Muscle of leg (tissue), 11 donors: ENCODE data around the gene CD8B2. TPM values are rescaled to one million over a fixed set of nuclear protein-coding genes. Genes with fewer than 3 reads are reported as not detected.
"Not testable (repeated sequence)": the region's sequence is repeated elsewhere in the genome, so short reads cannot be mapped to it uniquely, and the experiment has no call there.

Source experiments
- DNase-seq: peaks from one replicate; pipeline ENCODE4 v3.0.0; 2013
- H3K27ac ChIP-seq: one replicate; pipeline ENCODE4 v1.5.1; 2013; ENCODE audit warnings: mild to moderate bottlenecking, low read length, control low read depth
- H3K27me3 ChIP-seq: one replicate; pipeline ENCODE4 v1.6.1; 2013; ENCODE audit warnings: low read length; ENCODE audit not compliant: control insufficient read depth, insufficient read depth
- H3K36me3 ChIP-seq: one replicate; pipeline ENCODE4 v1.6.1; 2013; ENCODE audit warnings: low read length; ENCODE audit not compliant: control insufficient read depth, insufficient read depth
- H3K4me1 ChIP-seq: one replicate; pipeline ENCODE4 v1.6.1; 2013; ENCODE audit warnings: low read length; ENCODE audit not compliant: control insufficient read depth, insufficient read depth
- H3K4me3 ChIP-seq: one replicate; pipeline ENCODE4 v1.5.1; 2013; ENCODE audit warnings: low read length, control low read depth
- H3K9me3 ChIP-seq: replicated peaks from 2 replicates; pipeline ENCODE4 v1.6.1; 2013; ENCODE audit warnings: low read depth, low read length; ENCODE audit not compliant: control insufficient read depth
- WGBS: methylation state at CpG from one replicate; pipeline ENCODE4 v1.1.5; 2013; ENCODE audit warnings: missing lambda C conversion rate; ENCODE audit not compliant: insufficient coverage; 5-methylcytosine and 5-hydroxymethylcytosine counted together
- polyA plus RNA-seq, 8 donors: library from polyadenylated mRNA; unstranded; fragments of 120-200 nt; gene quantifications; one replicate each; pipeline versions ENCODE4 v1.2.1 to v1.2.3, GENCODE V29; 2013; ENCODE audit warnings: inconsistent platforms in 1 of 8, low replicate concordance in 1 of 8; ENCODE audit not compliant: insufficient read length in 8 of 8, insufficient read depth in 1 of 8
- total RNA-seq: library from RNA; stranded (reverse); fragments of 120-200 nt; gene quantifications from one replicate; pipeline ENCODE4 v1.2.4, GENCODE V29; 2013

The CD8B2 gene
- total and polyA plus RNA-seq, 9 donors, result 0.04 to 0.19 (median 0.09) TPM; not detected in 1

- WGBS, result 86% methylated on average over 2 of the region's 7 CpGs
- not testable (repeated sequence) for H3K4me1 ChIP-seq, H3K27me3 ChIP-seq, H3K27ac ChIP-seq, H3K4me3 ChIP-seq, DNase-seq, H3K9me3 ChIP-seq, H3K36me3 ChIP-seq
These were observed 24.8 kb downstream of the CD8B2 start for GRCh38 chr2:106511934-106512333.

GRCh38 chr2:106513391-106513790 lies 26.2 kb downstream of the CD8B2 start:
- not testable (repeated sequence) for H3K4me3 ChIP-seq, H3K27me3 ChIP-seq, H3K9me3 ChIP-seq, H3K36me3 ChIP-seq, H3K4me1 ChIP-seq, DNase-seq, H3K27ac ChIP-seq
- no CpG with 5 or more reads among the region's 5 CpGs for WGBS

DNA sequence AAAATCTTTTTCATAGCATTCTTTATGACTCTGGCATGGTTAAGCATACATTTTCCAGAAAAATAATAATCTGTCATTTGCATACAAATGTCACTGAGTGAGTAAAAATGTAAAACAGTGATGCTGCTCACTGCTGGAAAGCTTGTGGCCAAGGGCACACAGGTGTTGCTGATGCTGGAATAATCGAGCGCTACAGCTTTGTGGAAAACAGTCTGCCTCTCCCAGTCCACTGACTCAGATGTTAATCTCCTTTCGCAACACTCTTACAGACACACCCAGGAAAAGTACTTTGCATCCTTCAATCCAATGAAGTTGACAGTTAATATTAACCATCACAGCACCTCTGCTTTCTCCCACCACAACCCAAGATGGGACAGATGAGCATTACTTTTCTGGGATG lies 27.7 kb downstream of the CD8B2 start:
- not testable (repeated sequence) for DNase-seq, H3K36me3 ChIP-seq, H3K27me3 ChIP-seq, H3K4me3 ChIP-seq, H3K27ac ChIP-seq, H3K4me1 ChIP-seq, H3K9me3 ChIP-seq
- WGBS, result 70% methylated on average over 2 of the region's 3 CpGs

DNA sequence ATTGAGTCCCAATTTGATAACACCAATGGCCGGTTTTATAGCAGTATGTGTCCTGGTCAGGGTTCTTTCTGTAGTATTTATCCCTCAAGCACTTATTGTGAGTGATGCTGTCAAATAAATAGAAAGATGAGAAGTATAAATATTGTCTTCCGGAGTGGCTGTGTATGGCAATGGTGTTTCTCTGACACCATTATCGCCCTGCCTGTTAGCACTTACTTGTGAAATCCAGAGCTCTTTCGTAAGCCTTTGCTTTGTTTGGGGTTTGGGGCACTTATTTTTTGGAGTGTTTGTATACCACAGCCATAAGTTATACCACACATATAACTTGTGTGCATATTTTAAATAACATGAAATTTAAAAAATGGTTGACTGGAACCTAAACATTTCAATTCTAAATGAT lies 29.3 kb downstream of the CD8B2 start:
- Histone ChIP-seq H3K4me3 (no peak overlapping the region), H3K27me3 (no peaks in the 10 kb centered on the region), H3K4me1 (no peaks in the 10 kb centered on the region), H3K9me3 (no peaks in the 10 kb centered on the region), H3K36me3 (no peaks in the 10 kb centered on the region), H3K27ac (no peak overlapping the region)
- WGBS, result 100% methylated on average over 1 of the region's 4 CpGs
- DNase-seq, result no peak

GRCh38 chr2:106516864-106517263 lies 29.7 kb downstream of the CD8B2 start:
- Histone ChIP-seq H3K27ac (no peak overlapping the region), H3K4me1 (no peaks in the 10 kb centered on the region), H3K9me3 (no peaks in the 10 kb centered on the region), H3K36me3 (no peaks in the 10 kb centered on the region), H3K27me3 (no peaks in the 10 kb centered on the region), H3K4me3 (no peak overlapping the region)
- no peak for DNase-seq
- WGBS, result no CpG with 5 or more reads among the region's 1 CpG

- Histone ChIP-seq H3K27me3 (no peaks in the 10 kb centered on the region), H3K4me1 (no peaks in the 10 kb centered on the region), H3K9me3 (no peaks in the 10 kb centered on the region), H3K27ac (no peak overlapping the region), H3K36me3 (no peaks in the 10 kb centered on the region), H3K4me3 (no peak overlapping the region)
- WGBS, result 91% methylated on average over 10 of the region's 11 CpGs
- DNase-seq, result no peak
These were observed 30.2 kb downstream of the CD8B2 start for GRCh38 chr2:106517329-106517728.

DNA sequence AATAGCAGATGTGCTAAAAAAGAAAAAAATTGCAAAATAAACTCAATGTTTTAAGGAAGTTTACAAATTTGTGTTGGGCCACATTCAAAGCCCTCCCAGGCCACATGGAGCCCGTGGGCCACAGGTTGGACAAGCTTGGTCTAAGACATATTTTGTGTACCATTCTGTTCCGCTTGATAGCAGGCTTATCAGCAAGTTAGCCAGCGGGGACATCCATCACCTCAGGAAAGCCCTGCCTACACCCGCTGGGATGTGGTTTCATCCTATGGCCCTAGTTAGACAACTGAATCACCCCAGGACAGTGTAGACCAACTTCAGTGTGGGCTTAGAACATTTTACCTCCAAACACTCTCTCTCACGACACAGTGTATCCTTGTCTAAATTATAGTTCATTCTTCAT lies 32.6 kb downstream of the CD8B2 start:
- DNase-seq, result no peak
- no peaks in the 10 kb centered on the region for H3K4me1 ChIP-seq
- H3K9me3 ChIP-seq, result no peaks in the 10 kb centered on the region
- no peak overlapping the region for H3K27ac ChIP-seq
- H3K36me3 ChIP-seq, result no peaks in the 10 kb centered on the region
- no peak overlapping the region for H3K4me3 ChIP-seq
- WGBS, result 75% methylated on average over 4 of the region's 5 CpGs
- no peaks in the 10 kb centered on the region for H3K27me3 ChIP-seq

DNA sequence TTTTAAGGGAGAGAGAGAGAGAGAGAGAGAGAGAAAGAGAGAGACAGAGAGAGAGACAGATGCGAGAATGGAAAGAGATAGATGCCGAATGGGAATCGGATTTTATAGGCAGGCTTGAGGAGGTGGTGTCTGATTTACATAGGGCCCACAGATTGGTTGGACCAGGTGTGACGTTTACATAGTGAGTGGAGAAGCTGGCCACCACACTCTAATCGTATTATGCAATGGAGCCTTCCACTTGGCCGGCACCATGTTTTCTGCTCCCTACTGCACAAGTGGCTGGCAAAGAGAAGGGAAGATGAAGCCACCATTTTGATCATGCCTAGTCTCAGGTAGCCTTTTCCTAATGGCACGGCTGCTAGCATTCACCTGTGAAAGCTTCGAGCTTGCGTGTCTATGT lies 33.9 kb downstream of the CD8B2 start:
- no peak for DNase-seq
- Histone ChIP-seq H3K4me3 (no peak overlapping the region), H3K36me3 (no peaks in the 10 kb centered on the region), H3K4me1 (no peaks in the 10 kb centered on the region), H3K27me3 (no peaks in the 10 kb centered on the region), H3K27ac (no peak overlapping the region), H3K9me3 (no peaks in the 10 kb centered on the region)
- WGBS, result 88% methylated on average over 3 of the region's 9 CpGs

DNA sequence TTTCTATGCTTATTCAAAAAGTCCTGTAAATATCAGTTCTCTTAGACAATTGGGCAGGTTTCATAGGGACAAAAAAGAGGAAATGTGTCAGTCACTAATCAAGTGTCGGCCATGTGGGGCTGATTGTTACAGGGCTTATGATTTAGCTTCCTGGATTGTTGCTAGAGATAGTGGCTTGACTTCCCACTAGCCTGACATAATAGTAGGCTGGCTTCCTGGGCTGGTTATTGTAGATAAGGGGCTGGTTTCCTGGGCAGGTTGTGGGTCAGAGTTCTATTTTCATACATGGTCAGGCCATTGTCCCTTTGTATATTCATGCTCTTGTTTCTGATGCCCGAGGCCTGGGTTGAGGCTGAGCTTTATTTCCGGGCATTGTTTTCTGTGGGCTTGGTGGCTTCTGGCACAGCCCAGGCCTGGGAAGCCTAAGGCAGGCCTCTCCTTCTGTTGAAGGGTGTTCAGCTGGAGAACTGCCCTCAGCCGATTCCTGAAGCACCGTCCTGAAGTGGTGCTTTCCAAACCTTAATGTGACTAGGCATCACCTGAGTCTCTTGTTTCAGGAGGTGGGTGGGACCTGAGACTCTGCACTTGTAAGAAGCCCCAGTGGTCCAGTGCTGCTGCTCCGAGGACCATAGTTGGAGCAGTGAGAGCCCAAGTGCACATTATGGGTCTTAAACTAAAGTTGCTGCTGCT lies 37.0 kb downstream of the CD8B2 start:
- Histone ChIP-seq H3K9me3 (no peaks in the 10 kb centered on the region), H3K36me3 (no peaks in the 10 kb centered on the region), H3K4me3 (no peak overlapping the region), H3K4me1 (no peaks in the 10 kb centered on the region), H3K27me3 (no peaks in the 10 kb centered on the region), H3K27ac (no peak overlapping the region)
- no peak for DNase-seq
- WGBS, result 92% methylated on average over 6 of the region's 6 CpGs

GRCh38 chr2:106530866-106531265 lies 43.7 kb downstream of the CD8B2 start:
- no peak for DNase-seq
- Histone ChIP-seq H3K4me1 (no peaks in the 10 kb centered on the region), H3K36me3 (no peaks in the 10 kb centered on the region), H3K4me3 (no peak overlapping the region), H3K9me3 (no peaks in the 10 kb centered on the region), H3K27ac (no peak overlapping the region), H3K27me3 (no peaks in the 10 kb centered on the region)
- WGBS, result 50% methylated on average over 1 of the region's 2 CpGs

DNA sequence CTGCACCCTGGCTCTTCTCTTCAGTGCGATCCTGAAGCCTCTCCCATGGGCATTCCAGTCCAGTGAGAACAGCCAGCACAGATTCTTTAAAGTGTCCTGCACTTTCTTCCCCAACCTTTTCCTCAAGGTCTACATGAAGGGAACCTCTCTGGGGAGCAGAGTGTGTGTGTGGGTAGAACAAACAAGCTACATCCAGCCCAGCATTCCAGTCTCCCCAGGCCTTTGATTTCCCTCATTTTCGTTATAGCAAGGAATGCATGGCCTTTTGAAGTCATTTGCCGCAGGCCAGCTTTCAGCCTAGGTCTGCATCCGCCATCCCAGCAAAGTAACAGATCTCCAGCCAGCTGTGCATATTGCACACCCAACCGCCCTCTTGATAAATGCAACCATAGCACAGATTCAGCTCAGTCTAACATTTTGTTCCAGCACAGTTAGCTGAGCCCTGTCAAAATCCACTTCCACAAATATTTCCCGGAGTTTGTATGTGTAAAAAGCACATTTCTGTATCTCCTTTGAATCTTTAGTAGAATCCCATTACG lies 44.6 kb downstream of the CD8B2 start:
- Histone ChIP-seq H3K4me3 (no peak overlapping the region), H3K27me3 (no peaks in the 10 kb centered on the region), H3K9me3 (no peaks in the 10 kb centered on the region), H3K27ac (no peak overlapping the region), H3K4me1 (no peaks in the 10 kb centered on the region), H3K36me3 (no peaks in the 10 kb centered on the region)
- DNase-seq, result peak; percentile 15
- 49% methylated on average over 4 of the region's 7 CpGs for WGBS
